Measurements from ENCODE around the gene KIAA1328. TPM values are rescaled to one million over a fixed set of nuclear protein-coding genes. Genes with fewer than 3 reads are reported as not detected.

KIAA1328 gene
- total and polyA plus RNA-seq, 4 donors: 0.95 to 7.4 (median 2.9) TPM

DNA sequence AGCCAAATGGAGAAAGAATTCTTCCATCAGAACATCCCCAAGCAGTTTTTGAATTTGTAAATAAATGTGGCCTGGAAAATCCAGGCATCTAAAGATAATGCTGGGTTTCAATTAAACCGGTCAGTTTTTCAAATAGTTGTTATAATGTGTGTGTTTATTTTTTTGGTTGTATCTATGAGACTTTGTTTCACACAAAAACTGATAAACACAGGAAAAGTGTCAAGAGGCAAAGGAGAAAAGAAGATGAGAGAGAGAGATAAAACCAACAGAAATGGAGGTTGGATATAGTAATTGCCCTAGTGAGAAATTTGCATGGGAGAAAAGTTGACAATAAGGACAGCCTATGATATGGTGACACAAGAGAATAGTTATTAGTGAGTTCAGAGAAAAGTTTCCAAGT, 68.3 kb downstream of the KIAA1328 start:
- WGBS: 88% methylated on average over 1 of the region's 1 CpG
- no peaks in the 10 kb centered on the region for H3K27me3 ChIP-seq (ENCODE audit: control insufficient read depth in 4 of 4, insufficient read depth in 4 of 4, low read length in 3 of 4)

More for the DNA sequence above, 68.3 kb downstream of the KIAA1328 start:
- TF ChIP-seq, protein P1, sequence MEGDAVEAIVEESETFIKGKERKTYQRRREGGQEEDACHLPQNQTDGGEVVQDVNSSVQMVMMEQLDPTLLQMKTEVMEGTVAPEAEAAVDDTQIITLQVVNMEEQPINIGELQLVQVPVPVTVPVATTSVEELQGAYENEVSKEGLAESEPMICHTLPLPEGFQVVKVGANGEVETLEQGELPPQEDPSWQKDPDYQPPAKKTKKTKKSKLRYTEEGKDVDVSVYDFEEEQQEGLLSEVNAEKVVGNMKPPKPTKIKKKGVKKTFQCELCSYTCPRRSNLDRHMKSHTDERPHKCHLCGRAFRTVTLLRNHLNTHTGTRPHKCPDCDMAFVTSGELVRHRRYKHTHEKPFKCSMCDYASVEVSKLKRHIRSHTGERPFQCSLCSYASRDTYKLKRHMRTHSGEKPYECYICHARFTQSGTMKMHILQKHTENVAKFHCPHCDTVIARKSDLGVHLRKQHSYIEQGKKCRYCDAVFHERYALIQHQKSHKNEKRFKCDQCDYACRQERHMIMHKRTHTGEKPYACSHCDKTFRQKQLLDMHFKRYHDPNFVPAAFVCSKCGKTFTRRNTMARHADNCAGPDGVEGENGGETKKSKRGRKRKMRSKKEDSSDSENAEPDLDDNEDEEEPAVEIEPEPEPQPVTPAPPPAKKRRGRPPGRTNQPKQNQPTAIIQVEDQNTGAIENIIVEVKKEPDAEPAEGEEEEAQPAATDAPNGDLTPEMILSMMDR (IDR thresholded peaks at IDR 0.05; ENCODE audit: low read depth, low read length, missing input control): no peak
- TF ChIP-seq, protein P2, sequence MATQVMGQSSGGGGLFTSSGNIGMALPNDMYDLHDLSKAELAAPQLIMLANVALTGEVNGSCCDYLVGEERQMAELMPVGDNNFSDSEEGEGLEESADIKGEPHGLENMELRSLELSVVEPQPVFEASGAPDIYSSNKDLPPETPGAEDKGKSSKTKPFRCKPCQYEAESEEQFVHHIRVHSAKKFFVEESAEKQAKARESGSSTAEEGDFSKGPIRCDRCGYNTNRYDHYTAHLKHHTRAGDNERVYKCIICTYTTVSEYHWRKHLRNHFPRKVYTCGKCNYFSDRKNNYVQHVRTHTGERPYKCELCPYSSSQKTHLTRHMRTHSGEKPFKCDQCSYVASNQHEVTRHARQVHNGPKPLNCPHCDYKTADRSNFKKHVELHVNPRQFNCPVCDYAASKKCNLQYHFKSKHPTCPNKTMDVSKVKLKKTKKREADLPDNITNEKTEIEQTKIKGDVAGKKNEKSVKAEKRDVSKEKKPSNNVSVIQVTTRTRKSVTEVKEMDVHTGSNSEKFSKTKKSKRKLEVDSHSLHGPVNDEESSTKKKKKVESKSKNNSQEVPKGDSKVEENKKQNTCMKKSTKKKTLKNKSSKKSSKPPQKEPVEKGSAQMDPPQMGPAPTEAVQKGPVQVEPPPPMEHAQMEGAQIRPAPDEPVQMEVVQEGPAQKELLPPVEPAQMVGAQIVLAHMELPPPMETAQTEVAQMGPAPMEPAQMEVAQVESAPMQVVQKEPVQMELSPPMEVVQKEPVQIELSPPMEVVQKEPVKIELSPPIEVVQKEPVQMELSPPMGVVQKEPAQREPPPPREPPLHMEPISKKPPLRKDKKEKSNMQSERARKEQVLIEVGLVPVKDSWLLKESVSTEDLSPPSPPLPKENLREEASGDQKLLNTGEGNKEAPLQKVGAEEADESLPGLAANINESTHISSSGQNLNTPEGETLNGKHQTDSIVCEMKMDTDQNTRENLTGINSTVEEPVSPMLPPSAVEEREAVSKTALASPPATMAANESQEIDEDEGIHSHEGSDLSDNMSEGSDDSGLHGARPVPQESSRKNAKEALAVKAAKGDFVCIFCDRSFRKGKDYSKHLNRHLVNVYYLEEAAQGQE (IDR thresholded peaks at IDR 0.05): no peak
- TF ChIP-seq RAD21 (IDR thresholded peaks at IDR 0.05) (no peak), GABPA (IDR thresholded peaks at IDR 0.05 in 1 of 2, conservative IDR thresholded peaks at IDR 0.05 in 1 of 2) (no peak), HNF4A (conservative IDR thresholded peaks at IDR 0.05) (no peak), HNF4G (IDR thresholded peaks at IDR 0.05) (no peak), EGR1 (IDR thresholded peaks at IDR 0.05; ENCODE audit: low read depth in 2 of 2) (no peak), NR2F2 (IDR thresholded peaks at IDR 0.05) (no peak), FOXA1 (IDR thresholded peaks at IDR 0.05) (no peak), RXRA (IDR thresholded peaks at IDR 0.05) (no peak), TAF1 (conservative IDR thresholded peaks at IDR 0.05) (no peak), FOXA2 (IDR thresholded peaks at IDR 0.05) (no peak), YY1 (IDR thresholded peaks at IDR 0.05) (no peak), JUND (IDR thresholded peaks at IDR 0.05) (no peak), SP1 (IDR thresholded peaks at IDR 0.05) (no peak)
- TF ChIP-seq, protein P3, sequence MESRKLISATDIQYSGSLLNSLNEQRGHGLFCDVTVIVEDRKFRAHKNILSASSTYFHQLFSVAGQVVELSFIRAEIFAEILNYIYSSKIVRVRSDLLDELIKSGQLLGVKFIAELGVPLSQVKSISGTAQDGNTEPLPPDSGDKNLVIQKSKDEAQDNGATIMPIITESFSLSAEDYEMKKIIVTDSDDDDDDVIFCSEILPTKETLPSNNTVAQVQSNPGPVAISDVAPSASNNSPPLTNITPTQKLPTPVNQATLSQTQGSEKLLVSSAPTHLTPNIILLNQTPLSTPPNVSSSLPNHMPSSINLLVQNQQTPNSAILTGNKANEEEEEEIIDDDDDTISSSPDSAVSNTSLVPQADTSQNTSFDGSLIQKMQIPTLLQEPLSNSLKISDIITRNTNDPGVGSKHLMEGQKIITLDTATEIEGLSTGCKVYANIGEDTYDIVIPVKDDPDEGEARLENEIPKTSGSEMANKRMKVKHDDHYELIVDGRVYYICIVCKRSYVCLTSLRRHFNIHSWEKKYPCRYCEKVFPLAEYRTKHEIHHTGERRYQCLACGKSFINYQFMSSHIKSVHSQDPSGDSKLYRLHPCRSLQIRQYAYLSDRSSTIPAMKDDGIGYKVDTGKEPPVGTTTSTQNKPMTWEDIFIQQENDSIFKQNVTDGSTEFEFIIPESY (IDR thresholded peaks at IDR 0.05): no peak
- TF ChIP-seq, protein P4, sequence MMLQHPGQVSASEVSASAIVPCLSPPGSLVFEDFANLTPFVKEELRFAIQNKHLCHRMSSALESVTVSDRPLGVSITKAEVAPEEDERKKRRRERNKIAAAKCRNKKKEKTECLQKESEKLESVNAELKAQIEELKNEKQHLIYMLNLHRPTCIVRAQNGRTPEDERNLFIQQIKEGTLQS (IDR thresholded peaks at IDR 0.05): no peak
- TF ChIP-seq, protein P5, sequence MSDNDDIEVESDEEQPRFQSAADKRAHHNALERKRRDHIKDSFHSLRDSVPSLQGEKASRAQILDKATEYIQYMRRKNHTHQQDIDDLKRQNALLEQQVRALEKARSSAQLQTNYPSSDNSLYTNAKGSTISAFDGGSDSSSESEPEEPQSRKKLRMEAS (IDR thresholded peaks at IDR 0.05): no peak
- no peaks in the 10 kb centered on the region for H3K36me3 ChIP-seq (ENCODE audit: control insufficient read depth in 4 of 4, insufficient read depth in 3 of 4, low read depth in 1 of 4, low read length in 3 of 4)
- H3K4me1 ChIP-seq (ENCODE audit: control insufficient read depth in 4 of 4, insufficient read depth in 4 of 4, low read length in 3 of 4): no peaks in the 10 kb centered on the region
- H3K9me3 ChIP-seq (ENCODE audit: control insufficient read depth in 4 of 4, low read length in 3 of 4): peaks cover 0 to 3% (median 0%) of the 10 kb centered on the region in 4 donors
- H3K4me3 ChIP-seq (ENCODE audit: low read depth in 1 of 3, low read length in 3 of 3): no peak overlapping the region
- H3K9ac ChIP-seq (ENCODE audit: low read depth in 1 of 2, low read length in 2 of 2): no peak overlapping the region
- no peak overlapping the region for H3K27ac ChIP-seq (ENCODE audit: low read depth in 1 of 2, low read length in 2 of 2)
- no peak for DNase-seq (ENCODE audit: low spot score)
